Measurements from ENCODE around the gene CPNE1.
A peak's percentile ranks its signal among the peaks of the same experiment; 100 is the strongest.
"Not testable (repeated sequence)": the region's sequence is repeated elsewhere in the genome, so short reads cannot be mapped to it uniquely, and the experiment has no call there.

CPNE1 gene

DNA sequence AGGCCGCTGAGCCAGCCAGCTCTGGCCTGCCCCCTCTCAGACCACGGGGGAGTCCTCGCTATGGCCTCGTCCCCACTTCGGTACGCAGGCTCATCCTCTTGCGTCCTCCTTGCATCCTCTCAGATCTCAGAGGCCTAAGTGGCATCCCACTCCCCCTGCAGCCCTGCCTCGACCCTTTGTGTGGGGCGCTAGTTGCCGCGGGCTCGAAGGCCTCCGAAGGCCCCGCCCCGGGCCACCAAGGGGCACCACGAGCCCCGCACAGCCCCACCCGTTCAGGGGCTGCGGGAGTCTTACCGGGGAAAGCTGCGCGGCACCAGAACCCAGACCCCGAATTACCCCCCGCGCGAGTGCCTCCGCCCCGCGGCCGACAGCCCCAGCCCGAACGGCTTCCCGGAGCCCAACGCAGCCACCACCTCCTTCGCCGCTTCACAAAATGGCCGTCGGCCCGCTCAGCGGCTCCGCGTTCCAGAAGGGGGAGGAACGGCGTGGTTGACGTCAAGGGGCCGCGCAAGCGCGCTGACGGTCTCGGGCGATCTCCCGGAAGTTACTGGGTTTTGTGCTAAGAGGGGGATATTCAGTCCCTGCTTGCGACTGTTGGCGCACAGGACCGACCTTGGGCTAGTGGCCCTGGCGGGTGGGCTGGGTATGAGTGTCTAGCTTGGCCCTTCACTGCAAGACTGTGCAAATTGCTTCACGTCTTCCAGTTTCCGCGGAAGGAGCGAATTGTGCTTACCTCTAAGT, at the start of gene CPNE1, which contains the start of gene RBM12:
TSS of gene CPNE1 (minus strand) at position 435 of the 741 bp plus-strand sequence. CDS start 31,977 bp downstream, outside the sequence.
TSS of gene RBM12 (minus strand) at position 435 of the 741 bp plus-strand sequence. CDS start 9,578 bp downstream, outside the sequence.
- H3K4me3 ChIP-seq (ENCODE audit: low read depth, low read length): peak within 1 kb of the TSS; percentile 84
- TF ChIP-seq CTCF (IDR thresholded peaks at IDR 0.05; ENCODE audit: low read depth, low read length): no peak

DNA sequence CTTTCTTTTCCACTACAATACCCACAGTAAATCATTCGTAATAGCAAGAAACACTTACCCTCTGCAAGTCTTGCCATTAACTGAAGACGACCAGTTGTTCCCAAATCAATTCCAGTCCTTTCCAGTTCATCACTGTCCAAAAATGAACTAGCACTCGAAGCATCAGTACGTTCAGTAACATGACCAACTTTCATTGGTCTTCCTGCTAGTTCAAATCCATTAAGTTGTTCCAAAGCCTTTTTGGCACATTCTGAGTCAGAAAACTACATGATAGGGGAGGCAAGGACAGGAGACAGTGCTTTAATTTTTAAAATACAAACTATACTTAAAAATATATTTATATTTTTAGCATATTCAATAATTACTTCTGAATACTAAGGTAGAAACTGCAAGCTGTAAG, 49.4 kb upstream of the CPNE1 start:
- no peak for TF ChIP-seq CTCF (IDR thresholded peaks at IDR 0.05; ENCODE audit: low read depth, low read length)
- no peak overlapping the region for H3K4me3 ChIP-seq (ENCODE audit: low read depth, low read length)

GRCh38 chr20:35713120-35713519, 48.4 kb upstream of the CPNE1 start:
- not testable (repeated sequence) for H3K4me3 ChIP-seq (ENCODE audit: low read depth, low read length)

DNA sequence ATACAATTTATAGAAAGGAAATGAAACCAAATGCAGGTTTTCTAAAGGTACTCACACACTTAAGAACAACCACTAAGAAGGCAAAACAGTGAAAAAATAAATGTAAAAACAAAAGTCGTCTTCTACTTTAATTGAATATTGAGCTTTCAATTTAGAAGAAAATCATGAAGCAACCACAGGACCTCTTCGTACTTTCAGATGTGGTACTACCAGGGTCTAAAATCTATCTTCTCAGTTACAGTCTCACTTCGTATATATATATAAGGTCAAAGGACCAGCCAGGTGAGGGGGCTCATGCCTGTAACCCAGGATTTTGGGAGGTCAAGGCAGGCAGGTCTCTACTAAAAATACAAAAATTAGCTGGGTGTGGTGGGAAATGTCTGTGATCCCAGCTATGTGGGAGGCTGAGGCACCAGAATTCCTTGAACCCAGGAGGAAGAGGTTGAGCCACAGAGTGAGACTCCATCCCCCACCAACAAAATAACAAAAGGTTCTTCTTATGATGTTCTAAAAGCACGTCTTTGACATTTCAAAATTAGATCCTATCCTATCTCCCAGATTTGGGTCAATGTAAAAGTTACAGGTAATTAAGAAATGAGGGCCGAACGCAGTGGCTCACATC, 47.0 kb upstream of the CPNE1 start:
- H3K4me3 ChIP-seq (ENCODE audit: low read depth, low read length): no peak overlapping the region
- no peak for TF ChIP-seq CTCF (IDR thresholded peaks at IDR 0.05; ENCODE audit: low read depth, low read length)

DNA sequence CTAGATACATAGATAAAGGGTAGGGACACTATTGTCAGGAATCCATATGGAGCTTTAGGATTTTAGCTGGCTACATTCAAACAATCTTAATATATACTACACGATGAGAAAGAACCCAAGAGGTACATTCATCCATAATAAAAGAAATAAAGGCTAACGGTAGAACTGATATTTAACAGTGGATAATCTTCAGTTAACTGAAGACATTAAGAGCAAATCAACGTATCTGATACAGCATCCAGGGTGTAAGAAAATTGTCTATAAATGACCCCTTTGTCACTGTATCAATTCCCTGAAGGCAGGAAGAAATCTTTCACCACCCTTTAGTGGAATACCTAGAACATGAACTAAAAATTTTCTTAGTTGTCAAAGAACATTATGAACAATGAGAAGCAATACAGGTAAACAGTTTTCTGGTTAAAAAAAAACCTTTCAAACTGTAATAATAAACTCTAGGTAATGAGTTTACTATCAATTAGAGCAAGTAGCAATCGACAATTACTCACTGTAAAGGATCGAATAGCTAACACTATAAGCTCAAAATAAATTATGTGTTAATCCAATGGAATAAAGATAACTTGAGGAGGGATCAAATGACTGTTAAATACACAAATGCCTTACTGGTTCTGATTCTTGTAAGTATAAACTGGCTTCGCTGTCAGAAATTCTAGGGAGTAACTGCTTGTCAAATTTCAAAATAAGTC, 46.3 kb upstream of the CPNE1 start:
- TF ChIP-seq CTCF (IDR thresholded peaks at IDR 0.05; ENCODE audit: low read depth, low read length): no peak

GRCh38 chr20:35710039-35710438, 45.3 kb upstream of the CPNE1 start:
- no peak overlapping the region for H3K4me3 ChIP-seq (ENCODE audit: low read depth, low read length)
- TF ChIP-seq CTCF (IDR thresholded peaks at IDR 0.05; ENCODE audit: low read depth, low read length): no peak

More for the DNA sequence above, 46.3 kb upstream of the CPNE1 start:
- no peak overlapping the region for H3K4me3 ChIP-seq (ENCODE audit: low read depth, low read length)

DNA sequence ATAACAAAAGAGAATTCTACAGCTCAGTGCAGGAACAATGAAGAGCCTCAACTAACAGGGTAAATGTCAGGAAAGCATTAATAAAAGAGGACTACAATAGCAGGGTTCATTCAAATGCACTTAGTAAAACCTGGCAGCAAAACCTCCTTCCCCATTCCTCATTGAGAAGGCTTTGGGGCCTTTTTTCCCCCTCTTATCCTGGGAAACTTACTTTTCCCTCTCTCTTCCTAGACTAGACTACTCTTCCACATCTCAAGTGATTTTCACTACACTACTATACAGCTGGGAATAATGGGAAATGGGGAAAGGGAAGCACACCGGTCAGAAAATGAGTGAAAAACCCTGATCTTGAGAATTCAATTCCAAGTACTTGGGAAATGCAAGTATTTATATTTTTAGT, 44.6 kb upstream of the CPNE1 start:
- no peak overlapping the region for H3K4me3 ChIP-seq (ENCODE audit: low read depth, low read length)
- no peak for TF ChIP-seq CTCF (IDR thresholded peaks at IDR 0.05; ENCODE audit: low read depth, low read length)
